C4-2B (cell line): ENCODE data around the gene ZNF622.

Source experiments
- CTCF ChIP-seq: fragments of 450-650 bp; conservative IDR thresholded peaks from 2 replicates; pipeline ENCODE4 v1.5.1; 2017; ENCODE audit warnings: mild to moderate bottlenecking
- ZFX ChIP-seq: fragments of 450-650 bp; IDR thresholded peaks from 2 replicates; pipeline ENCODE4 v1.6.1; 2017

GRCh38 chr5:16480144-16480543 is 14.5 kb upstream of the ZNF622 start:
- no peak for TF ChIP-seq CTCF
- no peak for TF ChIP-seq ZFX
